Activated T-helper 17 cell treated with anti-CD3 and anti-CD28 coated beads, Interleukin-2, amount 50 U/mL, for 72 hours (primary cell): ENCODE results near the gene ANKRD33B. TPM values are rescaled to one million over a fixed set of nuclear protein-coding genes. Genes with fewer than 3 reads are reported as not detected.
"Not testable (repeated sequence)": the region's sequence is repeated elsewhere in the genome, so short reads cannot be mapped to it uniquely, and the experiment has no call there.

Experiments
- ATAC-seq: fragments of 150-1000 bp; cut with Tn5 transposase; replicated peaks from 2 replicates; pipeline ENCODE4 v1.10.0; 2021; ENCODE audit warnings: mild to moderate bottlenecking, moderate library complexity
- H3K27ac Mint-ChIP-seq: one replicate; pipeline ENCODE4 v1.8.0; 2022; ENCODE audit warnings: mixed read lengths
- H3K27me3 Mint-ChIP-seq: one replicate; pipeline ENCODE4 v1.8.0; 2022; ENCODE audit warnings: mixed read lengths
- H3K36me3 Mint-ChIP-seq: one replicate; pipeline ENCODE4 v1.8.0; 2022; ENCODE audit warnings: low read depth, mild to moderate bottlenecking, mixed read lengths
- H3K4me1 Mint-ChIP-seq: one replicate; pipeline ENCODE4 v1.8.0; 2022; ENCODE audit warnings: mixed read lengths
- H3K4me3 Mint-ChIP-seq: one replicate; pipeline ENCODE4 v1.8.0; 2022; ENCODE audit warnings: mild to moderate bottlenecking, mixed read lengths
- H3K9me3 Mint-ChIP-seq: one replicate; pipeline ENCODE4 v1.8.0; 2022; ENCODE audit warnings: mixed read lengths
- total RNA-seq, 2 donors: library from RNA; stranded (reverse); gene quantifications; one replicate each; pipeline ENCODE4 v1.2.3, GENCODE V29; 2022

ANKRD33B gene
- total RNA-seq, 2 donors from 2014 or later: 7.8 to 12.2 TPM

DNA sequence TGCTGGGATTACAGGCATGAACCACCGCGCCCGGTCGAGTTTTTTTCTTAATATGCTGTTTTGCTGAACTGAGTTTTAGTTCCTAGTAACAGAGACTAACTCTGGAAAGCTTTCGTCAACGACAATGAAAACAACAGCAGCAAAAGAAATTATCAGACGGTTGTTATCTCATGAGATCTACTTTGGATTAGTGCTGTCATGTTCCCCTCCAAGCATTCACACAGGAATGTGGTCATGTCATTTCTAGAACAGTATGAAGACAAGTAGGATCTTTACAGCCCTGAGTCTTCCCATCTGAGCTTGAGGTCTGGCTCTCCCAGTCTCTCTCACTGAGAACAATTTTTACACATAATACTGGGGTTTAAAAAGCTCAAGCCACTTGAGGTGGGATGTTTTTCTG is 4.0 kb upstream of the ANKRD33B start:
- Mint-ChIP-seq H3K36me3 (no peaks in the 10 kb centered on the region), H3K27me3 (peaks cover 17% of the 10 kb centered on the region), H3K9me3 (no peaks in the 10 kb centered on the region)

DNA sequence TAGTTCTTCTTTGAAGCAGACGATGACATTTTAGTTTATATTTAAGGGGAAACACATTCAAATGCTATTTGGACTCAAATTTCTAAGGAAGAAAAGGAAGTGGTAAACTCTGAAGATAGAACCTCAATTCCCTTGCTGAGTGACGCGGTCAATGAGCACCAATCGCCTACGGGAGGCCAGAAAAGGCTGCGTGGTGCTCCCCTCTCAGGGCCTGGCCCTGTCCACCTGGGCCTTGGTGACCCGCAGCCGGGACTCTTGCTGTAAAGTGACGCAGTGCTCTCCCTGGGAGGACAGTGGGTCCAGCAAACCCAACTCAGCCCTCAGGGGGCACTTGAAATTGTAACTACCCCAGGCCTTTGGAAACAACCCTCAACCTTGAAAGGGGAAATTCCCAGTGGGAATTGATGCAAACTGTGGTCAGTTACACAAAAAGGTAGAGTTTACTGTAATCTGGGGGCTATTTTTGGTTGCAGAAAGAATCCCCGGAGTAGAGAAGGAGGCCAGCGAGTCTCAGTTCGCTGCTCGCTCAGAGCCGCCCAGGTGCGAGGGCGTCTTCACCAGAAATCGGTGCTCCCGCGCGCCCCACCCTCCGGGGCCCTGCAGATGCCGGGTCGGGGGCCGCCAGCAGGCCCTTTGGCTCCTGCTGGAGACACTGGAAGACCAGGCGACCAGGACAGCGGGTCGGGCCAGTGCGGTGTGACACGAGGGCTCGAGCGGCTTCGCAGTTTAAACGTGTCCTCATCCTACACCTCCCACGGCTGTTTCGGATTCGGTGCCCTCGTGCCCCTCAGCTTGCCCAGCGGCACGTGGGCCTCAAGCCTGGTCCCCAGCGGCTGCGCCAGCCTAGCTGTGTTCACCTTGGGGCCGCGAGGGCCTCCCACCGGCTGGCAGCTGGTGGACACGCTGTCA is 1.4 kb upstream of the ANKRD33B start:
- Mint-ChIP-seq H3K36me3 (no peaks in the 10 kb centered on the region), H3K9me3 (no peaks in the 10 kb centered on the region), H3K4me1 (peaks cover 13% of the 10 kb centered on the region), H3K4me3 (peak overlapping the region; percentile 41), H3K27me3 (no peaks in the 10 kb centered on the region), H3K27ac (no peak overlapping the region)
- ATAC-seq: no peak

More for the DNA sequence above, 4.0 kb upstream of the ANKRD33B start:
- Mint-ChIP-seq H3K4me1 (no peaks in the 10 kb centered on the region), H3K27ac (no peak overlapping the region), H3K4me3 (no peak overlapping the region)
- no peak for ATAC-seq

DNA sequence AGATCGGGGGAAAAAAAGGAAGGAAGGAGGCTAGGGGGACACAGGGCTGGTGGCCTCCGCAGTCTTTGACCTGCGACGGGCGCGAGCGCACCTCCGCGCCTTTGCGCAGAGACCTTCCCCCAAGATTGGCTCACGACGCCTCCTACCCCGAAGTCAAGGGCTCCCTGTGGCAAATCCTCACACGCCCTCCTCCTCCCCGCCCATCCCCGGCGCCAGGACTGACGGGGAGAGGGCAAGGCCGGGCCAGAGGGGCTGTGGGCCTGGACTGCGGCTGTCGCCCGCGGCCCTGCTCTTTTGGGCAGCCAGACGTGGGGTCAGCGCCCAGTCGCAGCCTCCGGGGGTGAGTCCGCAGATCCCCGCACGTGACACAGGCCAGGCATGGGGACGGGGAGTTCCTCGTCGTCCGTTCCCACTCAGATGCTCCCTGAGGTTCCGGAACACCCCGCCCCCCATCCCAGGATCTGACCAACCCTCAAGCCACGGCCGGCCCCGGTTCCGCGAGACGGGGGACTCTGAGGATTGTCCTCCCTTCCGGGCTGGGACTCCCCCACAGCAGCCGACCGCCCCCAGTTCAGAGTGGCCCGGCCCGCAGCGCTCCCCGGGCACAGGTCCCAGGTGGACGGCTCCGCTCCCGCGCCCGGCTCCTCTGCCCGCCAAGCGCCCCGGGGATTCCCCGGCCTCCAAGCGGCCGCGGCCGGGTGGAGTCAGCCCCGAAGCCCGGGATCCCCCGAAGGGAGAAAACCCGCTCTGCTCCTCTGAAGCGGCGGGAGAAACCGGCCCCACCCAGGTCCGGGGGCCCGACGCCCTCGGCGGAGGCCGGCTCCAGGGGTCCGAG is 543 bp upstream of the ANKRD33B start:
- Mint-ChIP-seq H3K9me3 (no peaks in the 10 kb centered on the region), H3K4me3 (peak overlapping the region; percentile 94), H3K36me3 (no peaks in the 10 kb centered on the region), H3K4me1 (peaks cover 17% of the 10 kb centered on the region), H3K27me3 (no peaks in the 10 kb centered on the region), H3K27ac (no peak overlapping the region)
- peak; percentile 62 for ATAC-seq

DNA sequence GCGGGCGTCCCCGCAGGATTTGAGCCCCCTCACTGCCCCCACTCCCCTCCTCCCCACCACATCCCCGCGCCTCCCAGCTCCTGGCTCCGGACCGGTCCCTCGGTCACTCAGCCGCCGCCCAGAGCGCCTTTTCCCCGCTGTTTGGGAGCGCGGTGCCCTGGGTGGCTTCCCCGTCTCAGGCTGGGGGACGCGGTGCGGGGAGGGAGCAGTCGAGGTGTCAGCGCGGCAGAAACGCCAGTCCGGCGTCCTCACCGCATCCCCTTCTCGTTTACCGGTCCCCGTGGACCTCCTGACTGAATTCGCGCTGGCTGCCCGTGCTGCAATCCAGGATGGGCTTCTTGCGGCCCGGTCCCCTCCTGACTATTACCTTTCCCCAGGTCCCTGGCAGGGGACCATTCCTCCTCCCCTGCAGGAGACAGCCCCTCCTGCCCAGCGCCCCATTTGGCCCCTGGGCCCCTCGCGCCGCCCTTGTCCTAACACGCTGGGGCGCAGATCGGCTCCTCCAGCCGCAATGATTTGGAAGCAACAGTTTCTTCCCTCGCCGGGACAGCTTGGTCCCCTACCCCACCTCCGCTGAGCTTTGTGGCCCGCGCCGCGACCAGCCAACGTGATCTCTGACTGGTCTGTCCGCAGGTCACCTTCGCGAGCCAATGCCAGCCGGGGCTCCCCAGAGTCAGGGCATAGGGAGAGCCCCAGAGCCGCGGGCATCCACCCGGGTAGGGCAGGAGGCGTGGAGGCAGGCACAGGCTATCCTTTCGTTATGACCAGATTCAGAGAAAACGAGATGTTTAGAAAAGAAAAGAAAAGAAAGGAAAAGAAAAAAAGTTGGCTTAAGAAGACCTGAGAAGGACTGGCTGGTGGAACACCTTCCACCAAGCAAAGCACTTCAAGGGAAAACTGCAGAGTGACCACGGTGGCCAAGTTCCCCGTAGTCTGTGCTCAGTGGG is 1.2 kb downstream of the ANKRD33B start:
- Mint-ChIP-seq H3K36me3 (no peaks in the 10 kb centered on the region), H3K9me3 (no peaks in the 10 kb centered on the region), H3K4me1 (peaks cover 17% of the 10 kb centered on the region), H3K27me3 (no peaks in the 10 kb centered on the region), H3K4me3 (peak overlapping the region; percentile 94), H3K27ac (peak overlapping the region; percentile 93)
- peak; percentile 59 for ATAC-seq

DNA sequence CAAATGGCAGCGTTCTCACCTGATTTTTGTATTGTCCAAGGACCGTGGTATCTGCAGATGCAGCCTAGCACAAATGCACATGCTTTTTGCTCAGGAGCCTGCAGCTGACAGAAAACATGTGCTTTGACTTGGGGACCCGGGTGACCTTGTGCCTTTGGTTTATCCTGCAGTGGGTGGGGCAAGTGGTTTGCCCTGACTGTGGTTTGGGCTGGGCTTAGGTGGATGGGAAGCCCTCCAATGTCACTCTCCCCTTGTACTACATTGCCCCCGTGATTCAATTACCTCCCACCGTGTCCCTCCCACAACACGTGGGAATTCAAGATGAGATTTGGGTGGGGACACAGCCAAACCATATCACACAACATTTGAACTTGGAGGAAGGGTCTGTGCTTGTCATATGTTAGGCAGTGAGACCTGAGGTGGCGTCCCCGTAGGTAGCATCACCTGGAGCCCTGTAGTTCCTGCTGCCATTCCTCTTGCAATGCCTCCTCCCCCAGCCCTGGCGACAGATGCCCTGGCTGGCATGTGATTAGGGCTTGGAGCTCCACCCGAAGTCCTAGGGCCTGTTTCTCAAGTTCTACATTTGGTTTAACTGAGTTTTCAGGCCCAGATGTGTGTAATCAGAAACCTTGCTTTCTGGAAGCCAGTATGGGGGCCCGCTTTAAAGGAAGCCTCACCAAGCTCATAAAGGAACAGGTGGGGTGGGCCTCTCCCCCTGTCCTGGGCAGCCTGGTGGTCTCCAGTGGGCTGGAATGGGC is 2.1 kb downstream of the ANKRD33B start:
- Mint-ChIP-seq H3K4me1 (peaks cover 17% of the 10 kb centered on the region), H3K27me3 (no peaks in the 10 kb centered on the region), H3K4me3 (peak overlapping the region; percentile 94), H3K36me3 (no peaks in the 10 kb centered on the region), H3K9me3 (no peaks in the 10 kb centered on the region), H3K27ac (peak overlapping the region; percentile 93)
- ATAC-seq: no peak

DNA sequence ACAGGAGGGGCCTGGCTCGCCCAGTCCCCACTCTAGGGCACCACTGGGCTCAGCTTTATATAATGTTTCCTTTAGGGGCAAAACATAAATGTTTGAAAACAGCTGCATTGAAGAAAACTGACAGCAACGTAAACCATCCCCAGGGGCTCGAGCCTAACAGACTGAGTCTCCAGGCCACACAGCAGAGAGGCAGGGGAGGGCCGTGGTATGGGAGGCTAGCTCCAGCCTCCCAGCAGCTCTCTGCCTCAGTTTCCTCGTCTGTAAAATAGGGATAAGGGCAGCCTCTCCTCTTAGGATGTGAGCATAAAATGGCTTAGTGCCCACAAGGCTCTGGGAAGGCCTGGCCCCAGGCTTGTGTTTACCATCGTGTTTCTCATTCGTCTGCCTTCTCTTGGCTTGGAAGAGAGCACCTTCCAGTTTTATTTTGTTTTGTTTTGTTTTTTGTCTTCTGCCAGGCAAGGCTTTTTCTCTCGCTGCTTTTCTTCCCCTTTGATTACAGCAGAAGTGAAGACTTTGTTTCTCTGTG is 2.7 kb downstream of the ANKRD33B start:
- Mint-ChIP-seq H3K9me3 (no peaks in the 10 kb centered on the region), H3K27ac (peak overlapping the region; percentile 45), H3K4me3 (peak overlapping the region; percentile 94), H3K27me3 (no peaks in the 10 kb centered on the region), H3K36me3 (no peaks in the 10 kb centered on the region), H3K4me1 (peaks cover 17% of the 10 kb centered on the region)
- no peak for ATAC-seq

DNA sequence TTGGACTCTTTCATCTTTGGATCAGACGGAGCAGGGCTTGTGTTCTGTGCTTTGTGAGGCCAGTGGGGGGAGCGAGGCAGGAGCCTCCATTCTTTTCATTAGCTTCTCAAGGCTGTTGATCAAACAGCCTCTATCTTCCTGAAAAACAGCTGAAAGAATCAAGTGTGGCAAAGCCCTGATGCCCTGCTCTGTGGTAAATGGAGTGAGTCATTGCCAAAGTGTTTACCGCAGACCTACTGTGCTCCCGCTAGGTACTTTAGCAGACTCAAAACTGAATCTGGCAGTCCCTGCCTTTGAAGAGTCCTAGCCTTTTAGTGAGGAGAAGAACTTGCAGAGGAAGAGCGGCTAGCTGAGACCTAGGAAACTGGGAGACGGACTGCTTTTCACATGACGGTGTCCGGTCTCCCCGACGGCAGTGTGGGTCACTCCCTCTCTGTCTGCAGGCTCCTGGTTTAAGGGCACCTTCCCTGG is 3.3 kb downstream of the ANKRD33B start:
- Mint-ChIP-seq H3K9me3 (no peaks in the 10 kb centered on the region), H3K36me3 (no peaks in the 10 kb centered on the region), H3K27me3 (no peaks in the 10 kb centered on the region), H3K4me1 (peaks cover 17% of the 10 kb centered on the region), H3K27ac (peak overlapping the region; percentile 45), H3K4me3 (peak overlapping the region; percentile 94)
- ATAC-seq: peak; percentile 22

DNA sequence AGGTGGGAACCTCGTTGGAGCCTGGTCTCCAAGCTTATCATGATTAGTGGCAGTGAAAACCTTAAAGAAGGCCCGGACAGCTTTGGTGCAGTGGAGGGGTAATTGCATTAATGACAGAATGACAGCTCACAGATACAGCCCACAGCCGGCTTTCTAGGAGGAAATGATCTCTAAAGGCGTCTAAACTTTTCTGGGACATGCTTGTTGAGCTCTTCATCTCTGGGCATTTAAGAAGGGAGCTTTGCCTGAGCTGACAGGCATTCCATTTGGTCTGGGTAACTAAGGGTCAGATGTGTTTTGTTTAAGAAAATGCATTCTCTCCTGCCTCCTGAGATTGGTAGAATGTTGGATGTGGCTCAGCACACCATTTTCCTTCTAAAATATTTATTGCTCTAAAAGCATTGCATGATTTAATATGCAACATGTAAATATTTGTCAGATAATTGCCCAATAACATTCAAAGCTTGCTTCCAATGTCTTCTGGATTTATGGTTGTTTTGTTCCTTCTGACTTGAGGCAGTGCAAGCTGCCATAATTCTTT is 4.0 kb downstream of the ANKRD33B start:
- Mint-ChIP-seq H3K27ac (no peak overlapping the region), H3K27me3 (no peaks in the 10 kb centered on the region), H3K4me1 (peaks cover 17% of the 10 kb centered on the region), H3K9me3 (no peaks in the 10 kb centered on the region), H3K4me3 (peak overlapping the region; percentile 94), H3K36me3 (no peaks in the 10 kb centered on the region)
- no peak for ATAC-seq

DNA sequence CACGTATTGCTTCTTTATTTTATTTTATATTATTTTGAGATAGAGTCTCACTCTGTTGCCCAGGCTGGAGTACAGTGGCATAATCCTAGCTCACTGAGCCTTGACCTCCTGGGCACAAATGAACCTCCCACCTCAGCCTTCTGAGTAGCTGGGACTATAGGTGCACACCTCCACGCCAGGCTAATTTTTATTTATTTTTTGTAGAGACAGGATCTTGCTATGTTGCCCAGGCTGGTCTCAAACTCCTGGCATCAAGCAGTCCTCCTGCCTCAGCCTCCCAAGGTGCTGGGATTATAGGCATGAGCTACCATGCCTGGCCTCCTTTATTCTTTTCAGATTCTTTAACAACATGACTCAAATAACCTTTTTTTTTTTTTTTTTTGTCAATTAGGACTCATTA is 6.7 kb downstream of the ANKRD33B start:
- H3K9me3 Mint-ChIP-seq, ATAC-seq, H3K36me3 Mint-ChIP-seq, H3K4me3 Mint-ChIP-seq, H3K27ac Mint-ChIP-seq, H3K27me3 Mint-ChIP-seq: not testable (repeated sequence)
- peaks cover 21% of the 10 kb centered on the region for H3K4me1 Mint-ChIP-seq

DNA sequence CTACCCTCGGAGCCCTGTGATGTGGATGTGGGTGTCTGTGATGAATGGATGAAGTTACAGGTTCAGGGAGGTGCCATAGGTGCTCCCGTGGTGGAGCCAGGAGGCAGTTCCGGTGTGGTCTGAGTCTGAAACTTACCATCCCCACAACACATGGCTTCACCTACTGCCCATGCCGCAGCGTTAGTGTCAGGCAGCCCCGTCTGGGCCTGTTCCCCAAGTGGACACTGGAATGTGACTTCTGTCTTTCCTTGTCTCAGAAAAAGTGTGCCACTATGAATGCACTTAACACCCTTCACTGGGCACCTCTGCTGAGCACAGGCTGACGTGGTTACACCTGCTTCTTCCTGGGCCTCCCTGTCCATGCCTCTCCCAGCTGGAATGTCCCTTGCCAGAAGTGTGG is 8.6 kb downstream of the ANKRD33B start:
- Mint-ChIP-seq H3K4me3 (no peak overlapping the region), H3K9me3 (no peaks in the 10 kb centered on the region), H3K27me3 (no peaks in the 10 kb centered on the region), H3K4me1 (peaks cover 18% of the 10 kb centered on the region), H3K36me3 (no peaks in the 10 kb centered on the region), H3K27ac (no peak overlapping the region)
- ATAC-seq: no peak

DNA sequence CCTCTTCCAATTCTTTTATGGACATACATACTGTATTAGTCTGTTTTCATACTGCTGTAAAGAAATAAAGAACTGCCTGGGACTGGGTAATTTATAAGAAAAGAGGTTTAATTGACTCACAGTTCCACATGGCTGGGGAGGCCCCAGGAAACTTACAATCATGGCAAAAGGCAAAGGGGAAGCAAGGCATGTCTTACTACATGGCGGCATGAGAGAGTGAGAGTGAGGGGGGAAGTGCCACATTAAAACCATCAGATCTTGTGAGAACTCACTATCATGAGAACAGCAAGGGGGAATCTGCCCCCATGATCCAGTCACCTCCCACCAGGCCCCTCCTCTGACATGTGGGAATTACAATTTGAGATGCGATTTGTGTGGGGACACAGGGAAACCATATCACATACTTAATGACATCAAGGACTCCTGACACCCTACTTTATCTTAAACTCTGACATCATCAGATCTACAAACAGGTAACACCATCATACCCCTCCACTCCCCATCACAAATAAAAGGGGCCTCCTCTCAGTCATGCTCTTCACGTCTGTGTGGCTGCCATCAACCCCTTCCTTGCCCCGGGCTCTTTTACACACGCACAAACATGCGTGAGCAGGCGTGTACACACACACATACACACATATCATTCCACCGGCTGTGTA is 9.7 kb downstream of the ANKRD33B start:
- ATAC-seq: no peak
- no peak overlapping the region for H3K27ac Mint-ChIP-seq
- no peaks in the 10 kb centered on the region for H3K27me3 Mint-ChIP-seq
- peaks cover 20% of the 10 kb centered on the region for H3K4me1 Mint-ChIP-seq
- no peaks in the 10 kb centered on the region for H3K36me3 Mint-ChIP-seq
- no peak overlapping the region for H3K4me3 Mint-ChIP-seq
- H3K9me3 Mint-ChIP-seq: no peaks in the 10 kb centered on the region

DNA sequence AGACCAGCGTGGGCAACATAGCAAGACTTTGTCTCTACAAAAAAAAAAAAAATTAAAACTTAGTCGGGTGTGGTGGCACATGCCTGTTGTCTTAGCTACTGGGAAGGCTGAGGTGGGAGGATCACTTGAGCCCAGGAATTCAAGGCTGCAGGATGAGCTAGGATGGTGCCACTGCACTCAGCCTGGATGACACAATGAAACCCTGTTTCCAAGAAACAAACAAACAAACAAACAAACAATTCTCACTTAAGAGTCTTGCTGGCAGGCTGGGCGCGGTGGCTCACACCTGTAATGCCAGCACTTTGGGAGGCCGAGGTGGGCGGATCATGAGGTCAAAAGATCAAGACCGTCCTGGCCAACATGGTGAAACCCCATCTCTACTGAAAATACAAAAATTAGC is 11.0 kb downstream of the ANKRD33B start:
- H3K9me3 Mint-ChIP-seq, H3K4me3 Mint-ChIP-seq, H3K36me3 Mint-ChIP-seq, ATAC-seq, H3K27ac Mint-ChIP-seq, H3K27me3 Mint-ChIP-seq: not testable (repeated sequence)
- H3K4me1 Mint-ChIP-seq: peaks cover 27% of the 10 kb centered on the region
